Middle frontal gyrus (tissue), 1 donor: ENCODE measurements around the gene TMC2.

Experiments
- DNase-seq: peaks from one replicate; pipeline ENCODE4 v3.0.0-alpha.2; 2015; ENCODE audit warnings: low spot score; ENCODE audit errors: extremely low spot score

The TMC2 gene

GRCh38 chr20:2575682-2576081 lies 39.3 kb downstream of the TMC2 start:
- no peak for DNase-seq

DNA sequence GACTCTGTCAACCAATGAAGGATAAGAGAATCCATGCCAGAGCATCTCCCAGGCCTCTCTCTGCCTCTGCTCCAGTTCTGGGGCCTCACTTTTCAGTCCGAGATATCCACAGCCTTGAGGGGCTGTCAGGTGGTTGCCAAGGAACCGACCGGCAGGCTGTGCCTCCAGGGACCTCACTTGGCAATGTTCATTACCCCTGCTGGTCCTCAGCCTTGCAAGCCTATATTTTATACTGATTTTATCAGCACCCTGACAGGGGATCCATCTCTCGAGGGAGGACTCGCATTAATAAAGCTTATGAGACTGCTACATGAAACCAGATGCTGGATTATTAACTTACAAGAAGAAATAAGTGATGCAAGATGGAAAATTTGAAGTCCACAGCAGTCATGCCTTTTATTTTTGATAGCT lies 39.9 kb downstream of the TMC2 start:
- no peak for DNase-seq

DNA sequence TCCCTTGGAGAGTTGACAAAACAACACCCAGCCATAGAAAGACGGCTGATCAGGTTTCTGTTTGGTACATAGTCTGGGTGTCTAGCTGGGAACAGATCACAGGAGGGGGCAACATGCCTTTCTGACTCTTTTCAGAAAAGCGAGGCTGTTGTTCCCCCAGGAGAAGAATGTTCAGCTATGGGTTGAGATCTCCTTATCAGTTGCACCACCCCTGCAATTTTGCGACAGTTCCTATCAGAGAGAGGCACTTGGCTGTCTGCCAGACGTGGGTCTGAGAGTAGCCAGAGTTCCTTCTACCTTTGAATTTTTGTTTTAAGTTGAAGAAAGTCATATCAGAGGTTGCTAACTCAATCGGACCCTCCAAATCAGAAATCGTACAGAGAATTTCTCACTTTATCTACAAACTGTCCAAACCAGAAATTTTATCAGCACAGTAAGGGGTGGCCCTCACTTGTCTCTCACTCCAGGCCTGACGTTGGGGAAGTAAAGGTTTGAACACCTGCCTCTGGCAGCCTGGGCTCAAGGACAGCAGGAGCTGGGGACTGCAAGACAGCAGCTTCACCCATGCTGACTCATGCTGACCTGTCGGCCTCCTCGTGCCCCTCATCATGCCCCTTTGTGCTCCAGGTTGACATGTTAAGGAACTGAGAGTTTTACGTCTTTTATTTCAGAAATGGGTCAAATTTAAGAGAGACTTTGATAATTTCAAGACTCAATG lies 42.3 kb downstream of the TMC2 start:
- no peak for DNase-seq

DNA sequence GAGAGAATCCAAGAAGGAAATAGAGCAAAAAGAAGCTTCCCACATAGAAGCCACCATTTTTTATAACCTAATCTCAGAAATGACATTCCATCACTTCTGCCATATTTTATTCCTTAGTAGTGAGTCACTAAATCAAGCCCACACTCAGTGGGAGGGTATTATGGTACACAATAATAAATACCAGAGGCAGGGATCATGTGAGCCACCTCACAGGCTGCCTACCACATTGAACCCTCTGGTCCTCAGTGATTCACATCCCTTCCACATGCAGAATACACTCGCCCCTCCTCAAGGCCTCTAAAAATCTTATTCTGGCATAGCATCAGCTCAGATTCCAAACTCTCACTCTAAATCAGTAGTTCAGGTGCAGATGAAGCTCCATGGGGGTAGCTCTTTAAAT lies 49.4 kb downstream of the TMC2 start:
- DNase-seq: no peak

- DNase-seq: no peak
Measured at GRCh38 chr20:2593756-2594155, 57.4 kb downstream of the TMC2 start.

DNA sequence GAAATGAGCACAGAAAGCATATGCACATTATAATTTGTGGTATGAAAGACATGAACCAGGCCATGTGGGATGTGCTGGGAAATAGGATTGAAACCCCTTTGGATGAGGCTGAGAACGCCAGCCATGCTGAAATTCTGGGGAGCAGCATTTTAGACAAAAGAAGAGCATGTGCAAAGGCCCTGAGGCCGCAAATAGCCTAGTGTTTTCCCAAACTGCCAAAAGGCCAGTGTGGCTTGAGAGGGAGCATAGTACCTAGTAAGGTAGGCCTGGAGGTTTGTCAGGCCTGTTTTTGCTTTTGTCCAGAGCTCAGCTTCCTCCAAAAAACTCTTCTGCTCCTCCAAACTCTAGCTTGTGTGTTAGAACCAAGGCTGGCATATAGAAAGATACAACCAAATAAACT lies 58.7 kb downstream of the TMC2 start:
- no peak for DNase-seq

DNA sequence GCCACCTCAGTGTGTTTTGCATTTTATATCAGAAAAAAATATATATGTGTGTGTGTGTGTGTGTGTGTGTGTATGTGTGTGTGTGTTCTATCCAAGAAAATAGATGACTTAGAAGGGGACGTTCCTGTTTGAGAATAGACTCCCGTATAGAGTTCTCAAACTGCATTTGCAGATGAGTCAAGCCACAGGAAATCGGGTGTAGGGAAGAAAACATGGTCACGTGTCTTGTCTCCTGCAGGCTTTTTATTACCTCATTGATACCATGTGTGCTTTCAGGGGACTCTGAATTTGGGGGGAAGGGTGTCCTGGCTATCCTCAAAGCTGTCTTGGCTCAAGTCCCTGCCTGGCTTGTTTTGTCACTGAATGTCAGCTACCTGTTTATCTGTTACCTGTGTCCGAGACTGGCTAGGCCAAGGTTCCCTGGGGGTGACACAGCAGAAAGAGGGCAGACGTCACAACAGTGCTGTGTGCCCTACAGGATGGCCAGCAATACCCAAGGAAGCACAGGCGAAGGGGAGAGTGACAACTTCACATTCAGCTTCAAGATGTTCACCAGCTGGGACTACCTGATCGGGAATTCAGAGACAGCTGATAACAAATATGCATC lies 60.4 kb downstream of the TMC2 start:
- DNase-seq: no peak

DNA sequence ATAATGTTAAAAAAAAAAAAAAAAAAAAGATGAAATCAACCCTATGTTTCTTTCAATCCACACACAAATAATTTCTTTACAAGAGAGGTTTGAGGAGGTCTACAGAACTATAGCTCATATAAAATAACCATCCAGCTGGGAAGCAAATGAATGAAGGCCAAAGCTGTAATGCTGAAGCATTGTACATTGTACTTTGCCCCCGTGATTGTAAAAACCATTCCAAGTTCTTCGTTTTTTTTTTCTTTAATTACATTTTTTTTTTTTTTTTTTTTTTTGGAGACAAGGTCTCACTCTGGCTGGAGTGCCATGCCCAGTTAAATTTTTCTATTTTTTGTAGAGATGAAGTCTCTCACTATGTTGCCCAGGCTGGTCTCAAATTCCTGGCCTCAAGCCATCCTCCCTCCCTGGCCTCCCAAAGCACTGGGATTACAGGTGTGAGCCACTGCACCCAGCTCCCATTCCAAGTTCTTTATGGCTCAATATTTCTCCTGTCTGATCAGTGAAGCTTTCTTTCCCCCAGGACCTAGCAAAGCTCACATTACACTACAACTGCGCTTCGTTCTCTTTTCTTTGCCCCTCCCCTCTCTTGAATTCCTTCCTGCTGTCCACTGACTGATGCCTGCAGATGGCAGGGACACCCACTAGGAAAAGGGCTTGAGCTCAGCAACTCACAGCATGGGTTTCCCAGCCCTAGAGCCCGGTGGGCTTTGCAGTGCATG lies 63.1 kb downstream of the TMC2 start:
- DNase-seq: no peak

DNA sequence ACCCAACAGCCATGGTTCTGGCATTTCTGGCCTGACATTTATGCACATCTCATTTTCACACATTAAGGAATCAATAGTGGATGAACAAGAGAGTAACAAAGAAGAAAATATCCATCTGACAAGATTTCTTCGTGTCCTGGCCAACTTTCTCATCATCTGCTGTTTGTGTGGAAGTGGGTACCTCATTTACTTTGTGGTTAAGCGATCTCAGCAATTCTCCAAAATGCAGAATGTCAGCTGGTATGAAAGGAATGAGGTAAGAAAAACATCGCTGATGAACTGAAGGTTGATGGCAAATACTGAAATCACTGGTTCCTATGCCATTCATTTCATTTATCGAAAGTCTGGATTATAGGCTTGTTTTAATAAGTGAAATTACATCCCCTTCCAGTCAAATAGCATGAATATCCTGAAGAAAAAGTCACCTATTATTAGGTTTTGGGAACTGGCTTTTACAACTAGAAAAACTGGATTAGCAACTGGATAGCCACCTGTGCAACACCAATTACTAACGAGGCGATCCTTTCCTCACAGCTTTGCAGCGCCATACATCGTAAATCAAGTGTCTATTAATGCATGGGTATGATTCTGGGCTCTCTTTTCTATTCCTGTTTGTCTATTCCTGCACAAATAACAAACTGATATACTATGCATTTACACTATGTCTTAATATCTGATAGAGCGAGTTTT lies 65.8 kb downstream of the TMC2 start:
- no peak for DNase-seq

GRCh38 chr20:2602746-2603145 lies 66.4 kb downstream of the TMC2 start:
- DNase-seq: no peak

GRCh38 chr20:2603816-2604505 lies 67.6 kb downstream of the TMC2 start:
- no peak for DNase-seq

GRCh38 chr20:2604506-2604835 lies 68.1 kb downstream of the TMC2 start:
- no peak for DNase-seq

- DNase-seq: no peak
Measured at GRCh38 chr20:2606507-2607006, 70.2 kb downstream of the TMC2 start.

GRCh38 chr20:2610326-2610725 lies 74.0 kb downstream of the TMC2 start:
- DNase-seq: no peak

GRCh38 chr20:2610941-2611720 lies 74.8 kb downstream of the TMC2 start:
- no peak for DNase-seq

DNA sequence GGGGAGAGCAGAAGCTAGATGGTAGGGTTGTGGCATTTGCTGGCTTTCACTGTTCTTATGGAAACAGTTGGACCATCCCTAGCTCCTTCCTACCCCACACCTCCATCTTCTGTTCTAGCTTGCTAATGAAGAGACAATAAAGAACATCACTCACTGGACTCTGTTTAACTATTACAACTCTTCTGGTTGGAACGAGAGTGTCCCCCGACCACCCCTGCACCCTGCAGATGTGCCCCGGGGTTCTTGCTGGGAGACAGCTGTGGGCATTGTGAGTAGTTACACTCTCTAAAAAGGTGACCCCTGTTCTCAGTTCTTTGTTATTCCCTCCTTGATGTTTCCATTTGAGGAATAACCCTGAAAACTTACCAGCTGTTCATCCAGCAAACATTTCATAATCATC lies 75.7 kb downstream of the TMC2 start:
- no peak for DNase-seq

DNA sequence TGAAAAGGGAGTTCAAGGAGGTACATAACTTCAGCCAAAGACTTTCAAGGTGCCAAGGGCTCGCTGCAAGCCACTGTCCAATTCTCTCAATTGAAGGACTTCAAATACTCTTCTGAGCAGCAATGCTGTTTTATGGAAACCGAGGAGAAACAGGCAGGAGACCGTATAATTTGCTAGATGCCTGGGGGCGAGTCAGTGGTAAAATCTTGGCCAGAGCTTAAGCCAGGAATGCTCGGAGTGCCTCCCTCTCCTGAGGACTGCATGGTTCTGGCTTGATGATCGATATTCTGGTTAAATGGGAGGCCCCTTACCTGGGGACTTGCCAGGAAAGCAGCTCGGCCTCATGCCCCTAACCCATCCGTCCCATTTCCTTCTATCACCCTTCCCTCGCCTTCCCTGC lies 80.3 kb downstream of the TMC2 start:
- DNase-seq: no peak

DNA sequence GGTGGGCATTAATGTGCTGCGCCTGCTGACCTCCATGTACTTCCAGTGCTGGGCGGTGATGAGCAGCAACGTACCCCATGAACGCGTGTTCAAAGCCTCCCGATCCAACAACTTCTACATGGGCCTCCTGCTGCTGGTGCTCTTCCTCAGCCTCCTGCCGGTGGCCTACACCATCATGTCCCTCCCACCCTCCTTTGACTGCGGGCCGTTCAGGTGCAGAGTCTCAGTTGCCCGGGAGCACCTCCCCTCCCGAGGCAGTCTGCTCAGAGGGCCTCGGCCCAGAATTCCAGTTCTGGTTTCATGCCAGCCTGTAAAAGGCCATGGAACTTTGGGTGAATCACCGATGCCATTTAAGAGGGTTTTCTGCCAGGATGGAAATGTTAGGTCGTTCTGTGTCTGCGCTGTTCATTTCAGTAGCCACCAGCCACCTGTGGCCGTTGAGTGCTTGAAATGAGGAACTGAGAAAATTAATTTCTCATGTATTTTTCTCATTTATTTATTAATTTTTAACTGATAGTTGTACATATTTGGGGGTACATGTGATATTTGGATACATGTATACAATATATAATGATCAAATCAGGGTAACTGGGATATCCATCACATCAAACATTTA lies 80.8 kb downstream of the TMC2 start:
- DNase-seq: no peak

DNA sequence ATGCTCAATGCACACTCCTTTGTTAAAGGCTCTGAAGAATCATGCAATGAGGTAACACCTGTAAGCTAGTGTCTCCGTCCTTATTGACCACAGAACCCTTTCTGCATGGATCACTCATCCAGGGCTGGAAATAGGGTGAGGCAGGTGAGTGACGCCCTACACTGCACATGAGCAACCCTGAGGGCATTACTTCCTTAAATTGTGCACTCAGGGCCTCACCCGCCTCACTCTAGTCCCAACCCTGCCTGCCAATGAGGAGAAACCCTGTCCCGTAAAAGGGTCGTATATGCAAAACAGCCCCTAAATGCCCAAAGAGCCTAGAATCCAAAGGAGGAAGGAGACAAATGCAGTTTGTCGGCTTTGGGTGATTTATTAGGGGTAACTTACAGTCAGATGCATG lies 82.4 kb downstream of the TMC2 start:
- no peak for DNase-seq

DNA sequence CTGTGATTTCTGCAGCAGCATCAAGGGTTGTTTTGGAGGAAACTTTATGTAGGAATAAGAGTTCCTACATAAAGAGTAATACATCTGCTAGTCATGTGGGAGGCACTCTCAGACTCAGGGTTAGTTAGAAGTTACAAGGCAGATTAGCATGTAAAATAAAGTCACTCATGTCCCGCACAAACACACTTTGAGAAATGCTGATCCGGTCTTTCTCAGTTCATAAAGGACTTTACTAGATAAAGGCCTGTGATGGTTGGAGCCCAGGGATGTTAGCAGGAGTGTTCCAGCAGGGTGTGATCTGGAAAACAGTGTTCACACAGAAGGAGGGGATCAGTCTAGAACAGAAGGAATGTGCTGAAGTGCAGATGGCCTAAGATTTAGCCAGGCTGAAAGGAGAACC lies 83.0 kb downstream of the TMC2 start:
- DNase-seq: no peak
